GM12875 (cell line): ENCODE measurements around the gene PRKCB.

Experiments used
- H3K4me3 ChIP-seq: one replicate; pipeline ENCODE4 v1.5.1; 2011; ENCODE audit warnings: low read depth, low read length, control low read depth
- TF ChIP-seq, protein P1 (sequence below): IDR thresholded peaks from 2 replicates; pipeline ENCODE4 v1.5.1; 2011; ENCODE audit warnings: low read depth, mild to moderate bottlenecking, control low read depth, inconsistent platforms, low read length, moderate library complexity, borderline replicate concordance; ENCODE audit not compliant: insufficient read depth

PRKCB gene

GRCh38 chr16:23952971-23953300 lies 117.2 kb downstream of the PRKCB start:
- TF ChIP-seq, protein P1, sequence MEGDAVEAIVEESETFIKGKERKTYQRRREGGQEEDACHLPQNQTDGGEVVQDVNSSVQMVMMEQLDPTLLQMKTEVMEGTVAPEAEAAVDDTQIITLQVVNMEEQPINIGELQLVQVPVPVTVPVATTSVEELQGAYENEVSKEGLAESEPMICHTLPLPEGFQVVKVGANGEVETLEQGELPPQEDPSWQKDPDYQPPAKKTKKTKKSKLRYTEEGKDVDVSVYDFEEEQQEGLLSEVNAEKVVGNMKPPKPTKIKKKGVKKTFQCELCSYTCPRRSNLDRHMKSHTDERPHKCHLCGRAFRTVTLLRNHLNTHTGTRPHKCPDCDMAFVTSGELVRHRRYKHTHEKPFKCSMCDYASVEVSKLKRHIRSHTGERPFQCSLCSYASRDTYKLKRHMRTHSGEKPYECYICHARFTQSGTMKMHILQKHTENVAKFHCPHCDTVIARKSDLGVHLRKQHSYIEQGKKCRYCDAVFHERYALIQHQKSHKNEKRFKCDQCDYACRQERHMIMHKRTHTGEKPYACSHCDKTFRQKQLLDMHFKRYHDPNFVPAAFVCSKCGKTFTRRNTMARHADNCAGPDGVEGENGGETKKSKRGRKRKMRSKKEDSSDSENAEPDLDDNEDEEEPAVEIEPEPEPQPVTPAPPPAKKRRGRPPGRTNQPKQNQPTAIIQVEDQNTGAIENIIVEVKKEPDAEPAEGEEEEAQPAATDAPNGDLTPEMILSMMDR: no peak
- H3K4me3 ChIP-seq: no peak overlapping the region

- TF ChIP-seq, protein P1: no peak
- H3K4me3 ChIP-seq: no peak overlapping the region
These were observed 117.7 kb downstream of the PRKCB start for GRCh38 chr16:23953476-23953875.

- no peak overlapping the region for H3K4me3 ChIP-seq
- TF ChIP-seq, protein P1: no peak
These were observed 119.3 kb downstream of the PRKCB start for GRCh38 chr16:23955088-23955487.

GRCh38 chr16:23957287-23957686 lies 121.5 kb downstream of the PRKCB start:
- TF ChIP-seq, protein P1: no peak
- H3K4me3 ChIP-seq: no peak overlapping the region

- H3K4me3 ChIP-seq: no peak overlapping the region
- TF ChIP-seq, protein P1: no peak
These were observed 123.4 kb downstream of the PRKCB start for GRCh38 chr16:23959072-23959751.

DNA sequence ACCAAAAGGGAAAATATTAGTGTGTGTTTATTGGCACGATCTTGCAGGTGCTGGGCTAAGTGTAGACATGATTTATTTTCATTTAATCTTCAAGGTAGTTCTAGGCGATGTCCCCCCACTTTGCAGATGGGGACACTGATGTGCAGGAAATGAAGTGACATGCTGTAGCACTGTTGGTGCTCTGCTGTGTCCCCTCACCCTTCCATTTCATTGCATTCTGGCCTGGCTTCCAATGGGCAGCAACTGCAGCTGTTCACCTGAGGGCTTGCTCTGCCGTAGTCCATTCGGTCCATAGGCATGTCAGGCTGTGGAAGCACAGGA lies 123.9 kb downstream of the PRKCB start:
- no peak overlapping the region for H3K4me3 ChIP-seq
- TF ChIP-seq, protein P1: no peak

DNA sequence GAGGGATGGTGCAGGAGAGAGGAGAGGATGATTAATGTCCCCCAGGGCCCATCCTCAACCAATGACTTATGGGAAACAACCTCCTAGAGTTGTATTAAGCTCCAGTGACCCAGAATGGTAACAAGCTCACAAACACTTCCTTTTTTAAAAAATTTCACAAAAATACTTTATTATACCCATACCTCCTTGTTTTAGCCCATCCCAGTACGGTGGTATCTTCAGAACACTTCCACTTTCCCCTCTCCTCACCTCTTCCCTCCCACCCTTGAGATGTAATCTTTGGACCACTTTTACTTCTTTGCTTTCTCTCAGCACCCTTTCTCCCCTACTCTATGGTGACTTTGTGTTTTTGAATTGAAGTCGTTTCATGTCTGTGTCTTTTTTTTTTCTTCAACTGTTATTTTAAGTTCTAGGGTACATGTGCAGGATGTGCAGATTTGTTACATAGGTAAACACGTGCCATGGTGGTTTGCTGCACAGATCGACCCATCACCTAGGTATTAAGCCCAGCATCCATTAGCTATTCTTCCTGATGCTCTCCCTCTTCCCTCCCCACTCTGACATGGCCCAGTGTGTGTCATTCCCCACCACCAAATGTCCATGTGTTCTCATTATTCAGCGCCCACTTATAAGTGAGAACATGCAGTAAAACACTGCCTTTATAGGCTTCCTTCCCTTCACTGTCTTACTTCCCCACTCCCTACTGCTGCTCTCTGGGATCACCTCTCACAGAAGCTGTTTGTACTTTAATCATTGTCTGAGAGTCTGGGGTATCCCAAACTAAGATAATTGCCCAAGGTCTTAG lies 124.5 kb downstream of the PRKCB start:
- TF ChIP-seq, protein P1: no peak
- H3K4me3 ChIP-seq: no peak overlapping the region
